HepG2 (cell line): Measurements from ENCODE around the gene GLO1. TPM values are rescaled to one million over a fixed set of nuclear protein-coding genes. Genes with fewer than 3 reads are reported as not detected.

Source experiments
- ASH2L ChIP-seq: fragments of 300-600, 200-600 bp; sonication (generic); IDR thresholded peaks from 2 replicates; pipeline ENCODE4 v1.7.0; 2017; ENCODE audit warnings: low read depth, mild to moderate bottlenecking, moderate library complexity, mixed read lengths, low read length; ENCODE audit not compliant: insufficient read length
- BRCA1 ChIP-seq: sonication (generic); formaldehyde crosslinking; IDR thresholded peaks from 2 replicates; pipeline ENCODE4 v1.4.0; 2020; ENCODE audit warnings: missing genetic modification reagents
- MATR3 ChIP-seq: sonication (generic); formaldehyde crosslinking; IDR thresholded peaks from 2 replicates; pipeline ENCODE4 v1.4.0; 2020; ENCODE audit warnings: missing genetic modification reagents
- NCOR1 ChIP-seq: fragments of 200-600 bp; sonication (generic); IDR thresholded peaks from 2 replicates; pipeline ENCODE4 v1.7.0; 2017; ENCODE audit warnings: antibody characterized with exemption, low read length, borderline replicate concordance
- NR2F1 ChIP-seq, 2 experiments: fragments of 450-650 bp in 1 of 2; formaldehyde crosslinking in 1 of 2; IDR thresholded peaks; 2 replicates each; pipeline versions ENCODE4 v1.5.0 to v1.6.1; 2016 to 2020; ENCODE audit warnings: mild to moderate bottlenecking in 1 of 2, missing compliant biosample characterization in 1 of 2, missing genetic modification reagents in 1 of 2, moderate library complexity in 1 of 2
- SRF ChIP-seq: IDR thresholded peaks from 2 replicates; pipeline ENCODE4 v1.6.1; 2011; ENCODE audit warnings: mild to moderate bottlenecking, low read depth, low read length, moderate library complexity
- SUZ12 ChIP-seq: fragments of 150-350 bp; IDR thresholded peaks from 2 replicates; pipeline ENCODE4 v1.6.1; 2014; ENCODE audit warnings: low read depth, low read length
- ZFP62 ChIP-seq: sonication (generic); formaldehyde crosslinking; IDR thresholded peaks from 2 replicates; pipeline ENCODE4 v1.4.0; 2020; ENCODE audit warnings: missing genetic modification reagents
- ZNF34 ChIP-seq: sonication (generic); formaldehyde crosslinking; IDR thresholded peaks from 2 replicates; pipeline ENCODE4 v1.4.0; 2020; ENCODE audit warnings: mild to moderate bottlenecking, missing genetic modification reagents, borderline replicate concordance
- polyA plus RNA-seq, 8 experiments: library from polyadenylated mRNA; depleted of rRNA in 3 of 8; stranded (reverse) in 7 of 8; unstranded in 1 of 8; fragments of >200 nt; fragmentation: Illumina TruSeq in 4 of 8; extraction: Trizol in 4 of 8; gene quantifications; 2 replicates each; pipeline versions ENCODE4 v1.2.1 to v1.2.3, GENCODE V29; 2011 to 2016; ENCODE audit warnings: low read depth in 4 of 8, missing spikeins in 1 of 8, mixed read lengths in 1 of 8; ENCODE audit not compliant: insufficient read depth in 1 of 8
- total RNA-seq, 5 experiments: library from RNA; depleted of rRNA; stranded (reverse); fragments of >200 nt; fragmentation: Illumina TruSeq; extraction: Trizol; gene quantifications; 2 replicates each; pipeline ENCODE4 v1.2.3, GENCODE V29; 2016; ENCODE audit warnings: low read depth in 1 of 5
- TF ChIP-seq, protein P1 (sequence below): sonication (generic); formaldehyde crosslinking; IDR thresholded peaks from 2 replicates; pipeline ENCODE4 v1.4.0; 2020; ENCODE audit warnings: missing genetic modification reagents
- TF ChIP-seq, protein P2 (sequence below): IDR thresholded peaks from 2 replicates; pipeline ENCODE4 v1.6.1; 2016; ENCODE audit warnings: control low read depth
- TF ChIP-seq, protein P3 (sequence below): sonication (generic); formaldehyde crosslinking; IDR thresholded peaks from 2 replicates; pipeline ENCODE4 v1.4.0; 2020; ENCODE audit warnings: missing genetic modification reagents, mild to moderate bottlenecking, borderline replicate concordance
- TF ChIP-seq, protein P4 (sequence below): sonication (generic); formaldehyde crosslinking; IDR thresholded peaks from 2 replicates; pipeline ENCODE4 v1.5.1; 2020; ENCODE audit warnings: missing genetic modification reagents, mild to moderate bottlenecking, borderline replicate concordance
- TF ChIP-seq, protein P5 (sequence below): IDR thresholded peaks from 2 replicates; pipeline ENCODE4 v1.6.1; 2016; ENCODE audit warnings: mild to moderate bottlenecking, missing biosample characterization, missing genetic modification reagents
- TF ChIP-seq, protein P6 (sequence below): sonication (generic); formaldehyde crosslinking; IDR thresholded peaks from 2 replicates; pipeline ENCODE4 v1.8.0; 2022; ENCODE audit warnings: mild to moderate bottlenecking, missing genetic modification reagents, moderate library complexity

GLO1 gene
- total and polyA plus RNA-seq, 2 of the 13 experiments (the other 11 are each of a cell fraction or from before 2014, with no cell fraction given), result 77.1 to 177 TPM

DNA sequence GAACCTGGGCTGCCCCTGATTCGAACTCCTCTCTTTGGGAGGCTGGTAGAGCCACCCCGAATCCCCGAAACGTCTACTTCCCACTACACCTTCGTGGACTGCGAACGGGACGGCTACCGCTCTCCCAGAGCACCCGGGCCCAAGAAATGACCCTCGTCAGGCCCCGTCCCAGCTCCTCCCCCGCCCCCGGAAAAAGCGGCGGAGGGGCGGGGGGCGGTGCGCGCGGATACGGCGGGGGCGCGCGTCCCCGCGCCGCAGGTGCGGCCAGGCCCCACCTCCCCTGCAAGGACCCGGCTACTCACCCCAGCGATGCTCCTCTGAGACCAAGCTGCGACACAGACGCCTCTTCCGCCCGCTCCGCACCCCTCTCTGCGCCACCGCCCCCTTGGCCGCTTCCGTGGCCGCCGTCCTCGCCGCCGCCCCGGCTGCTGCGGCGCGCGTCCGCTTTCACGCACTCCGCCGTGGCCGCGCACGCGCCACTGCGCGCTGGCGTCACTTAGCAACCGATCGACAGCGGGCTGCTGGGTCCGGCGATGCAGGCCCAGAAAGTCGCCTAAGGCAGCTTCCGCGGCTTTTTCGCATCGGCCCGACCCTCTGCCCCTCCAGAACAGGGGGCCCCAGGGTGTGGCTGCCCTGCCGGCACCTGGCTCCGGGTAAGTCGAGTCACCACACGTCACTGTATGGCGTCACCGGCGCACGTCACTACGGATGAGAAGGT is 63.3 kb downstream of the GLO1 start, which contains the start of gene BTBD9 (continued):
- TF ChIP-seq, protein P1, sequence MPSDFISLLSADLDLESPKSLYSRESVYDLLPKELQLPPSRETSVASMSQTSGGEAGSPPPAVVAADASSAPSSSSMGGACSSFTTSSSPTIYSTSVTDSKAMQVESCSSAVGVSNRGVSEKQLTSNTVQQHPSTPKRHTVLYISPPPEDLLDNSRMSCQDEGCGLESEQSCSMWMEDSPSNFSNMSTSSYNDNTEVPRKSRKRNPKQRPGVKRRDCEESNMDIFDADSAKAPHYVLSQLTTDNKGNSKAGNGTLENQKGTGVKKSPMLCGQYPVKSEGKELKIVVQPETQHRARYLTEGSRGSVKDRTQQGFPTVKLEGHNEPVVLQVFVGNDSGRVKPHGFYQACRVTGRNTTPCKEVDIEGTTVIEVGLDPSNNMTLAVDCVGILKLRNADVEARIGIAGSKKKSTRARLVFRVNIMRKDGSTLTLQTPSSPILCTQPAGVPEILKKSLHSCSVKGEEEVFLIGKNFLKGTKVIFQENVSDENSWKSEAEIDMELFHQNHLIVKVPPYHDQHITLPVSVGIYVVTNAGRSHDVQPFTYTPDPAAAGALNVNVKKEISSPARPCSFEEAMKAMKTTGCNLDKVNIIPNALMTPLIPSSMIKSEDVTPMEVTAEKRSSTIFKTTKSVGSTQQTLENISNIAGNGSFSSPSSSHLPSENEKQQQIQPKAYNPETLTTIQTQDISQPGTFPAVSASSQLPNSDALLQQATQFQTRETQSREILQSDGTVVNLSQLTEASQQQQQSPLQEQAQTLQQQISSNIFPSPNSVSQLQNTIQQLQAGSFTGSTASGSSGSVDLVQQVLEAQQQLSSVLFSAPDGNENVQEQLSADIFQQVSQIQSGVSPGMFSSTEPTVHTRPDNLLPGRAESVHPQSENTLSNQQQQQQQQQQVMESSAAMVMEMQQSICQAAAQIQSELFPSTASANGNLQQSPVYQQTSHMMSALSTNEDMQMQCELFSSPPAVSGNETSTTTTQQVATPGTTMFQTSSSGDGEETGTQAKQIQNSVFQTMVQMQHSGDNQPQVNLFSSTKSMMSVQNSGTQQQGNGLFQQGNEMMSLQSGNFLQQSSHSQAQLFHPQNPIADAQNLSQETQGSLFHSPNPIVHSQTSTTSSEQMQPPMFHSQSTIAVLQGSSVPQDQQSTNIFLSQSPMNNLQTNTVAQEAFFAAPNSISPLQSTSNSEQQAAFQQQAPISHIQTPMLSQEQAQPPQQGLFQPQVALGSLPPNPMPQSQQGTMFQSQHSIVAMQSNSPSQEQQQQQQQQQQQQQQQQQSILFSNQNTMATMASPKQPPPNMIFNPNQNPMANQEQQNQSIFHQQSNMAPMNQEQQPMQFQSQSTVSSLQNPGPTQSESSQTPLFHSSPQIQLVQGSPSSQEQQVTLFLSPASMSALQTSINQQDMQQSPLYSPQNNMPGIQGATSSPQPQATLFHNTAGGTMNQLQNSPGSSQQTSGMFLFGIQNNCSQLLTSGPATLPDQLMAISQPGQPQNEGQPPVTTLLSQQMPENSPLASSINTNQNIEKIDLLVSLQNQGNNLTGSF, result peak; percentile 45; the same call in 1 of the 2 replicates
- TF ChIP-seq, protein P2, sequence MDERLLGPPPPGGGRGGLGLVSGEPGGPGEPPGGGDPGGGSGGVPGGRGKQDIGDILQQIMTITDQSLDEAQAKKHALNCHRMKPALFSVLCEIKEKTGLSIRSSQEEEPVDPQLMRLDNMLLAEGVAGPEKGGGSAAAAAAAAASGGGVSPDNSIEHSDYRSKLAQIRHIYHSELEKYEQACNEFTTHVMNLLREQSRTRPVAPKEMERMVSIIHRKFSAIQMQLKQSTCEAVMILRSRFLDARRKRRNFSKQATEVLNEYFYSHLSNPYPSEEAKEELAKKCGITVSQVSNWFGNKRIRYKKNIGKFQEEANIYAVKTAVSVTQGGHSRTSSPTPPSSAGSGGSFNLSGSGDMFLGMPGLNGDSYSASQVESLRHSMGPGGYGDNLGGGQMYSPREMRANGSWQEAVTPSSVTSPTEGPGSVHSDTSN (CRISPR knock-in tag), result no peak
- TF ChIP-seq NR2F1 (CRISPR knock-in tag; IDR thresholded peaks at IDR 0.05), result no peak
- no peak; the same call in 1 of the 2 replicates for TF ChIP-seq ZNF34 (CRISPR knock-in tag)
- TF ChIP-seq, protein P3, sequence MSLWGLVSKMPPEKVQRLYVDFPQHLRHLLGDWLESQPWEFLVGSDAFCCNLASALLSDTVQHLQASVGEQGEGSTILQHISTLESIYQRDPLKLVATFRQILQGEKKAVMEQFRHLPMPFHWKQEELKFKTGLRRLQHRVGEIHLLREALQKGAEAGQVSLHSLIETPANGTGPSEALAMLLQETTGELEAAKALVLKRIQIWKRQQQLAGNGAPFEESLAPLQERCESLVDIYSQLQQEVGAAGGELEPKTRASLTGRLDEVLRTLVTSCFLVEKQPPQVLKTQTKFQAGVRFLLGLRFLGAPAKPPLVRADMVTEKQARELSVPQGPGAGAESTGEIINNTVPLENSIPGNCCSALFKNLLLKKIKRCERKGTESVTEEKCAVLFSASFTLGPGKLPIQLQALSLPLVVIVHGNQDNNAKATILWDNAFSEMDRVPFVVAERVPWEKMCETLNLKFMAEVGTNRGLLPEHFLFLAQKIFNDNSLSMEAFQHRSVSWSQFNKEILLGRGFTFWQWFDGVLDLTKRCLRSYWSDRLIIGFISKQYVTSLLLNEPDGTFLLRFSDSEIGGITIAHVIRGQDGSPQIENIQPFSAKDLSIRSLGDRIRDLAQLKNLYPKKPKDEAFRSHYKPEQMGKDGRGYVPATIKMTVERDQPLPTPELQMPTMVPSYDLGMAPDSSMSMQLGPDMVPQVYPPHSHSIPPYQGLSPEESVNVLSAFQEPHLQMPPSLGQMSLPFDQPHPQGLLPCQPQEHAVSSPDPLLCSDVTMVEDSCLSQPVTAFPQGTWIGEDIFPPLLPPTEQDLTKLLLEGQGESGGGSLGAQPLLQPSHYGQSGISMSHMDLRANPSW (CRISPR knock-in tag), result no peak
- TF ChIP-seq SUZ12, result no peak
- TF ChIP-seq NCOR1, result no peak
- TF ChIP-seq, protein P4, sequence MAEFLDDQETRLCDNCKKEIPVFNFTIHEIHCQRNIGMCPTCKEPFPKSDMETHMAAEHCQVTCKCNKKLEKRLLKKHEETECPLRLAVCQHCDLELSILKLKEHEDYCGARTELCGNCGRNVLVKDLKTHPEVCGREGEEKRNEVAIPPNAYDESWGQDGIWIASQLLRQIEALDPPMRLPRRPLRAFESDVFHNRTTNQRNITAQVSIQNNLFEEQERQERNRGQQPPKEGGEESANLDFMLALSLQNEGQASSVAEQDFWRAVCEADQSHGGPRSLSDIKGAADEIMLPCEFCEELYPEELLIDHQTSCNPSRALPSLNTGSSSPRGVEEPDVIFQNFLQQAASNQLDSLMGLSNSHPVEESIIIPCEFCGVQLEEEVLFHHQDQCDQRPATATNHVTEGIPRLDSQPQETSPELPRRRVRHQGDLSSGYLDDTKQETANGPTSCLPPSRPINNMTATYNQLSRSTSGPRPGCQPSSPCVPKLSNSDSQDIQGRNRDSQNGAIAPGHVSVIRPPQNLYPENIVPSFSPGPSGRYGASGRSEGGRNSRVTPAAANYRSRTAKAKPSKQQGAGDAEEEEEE, result no peak
- TF ChIP-seq, protein P5, sequence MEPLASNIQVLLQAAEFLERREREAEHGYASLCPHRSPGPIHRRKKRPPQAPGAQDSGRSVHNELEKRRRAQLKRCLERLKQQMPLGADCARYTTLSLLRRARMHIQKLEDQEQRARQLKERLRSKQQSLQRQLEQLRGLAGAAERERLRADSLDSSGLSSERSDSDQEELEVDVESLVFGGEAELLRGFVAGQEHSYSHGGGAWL (CRISPR knock-in tag), result peak; percentile 58; the same call in 1 of the 2 replicates
- peak; percentile 88 for TF ChIP-seq ASH2L
- 0 out of 2 replicates have a peak, but pooled peaks have one; percentile 61 for TF ChIP-seq ZFP62 (CRISPR knock-in tag)
- TF ChIP-seq SRF, result no peak
- TF ChIP-seq BRCA1 (CRISPR knock-in tag), result no peak
- TF ChIP-seq MATR3 (CRISPR knock-in tag), result no peak
- TF ChIP-seq, protein P6, sequence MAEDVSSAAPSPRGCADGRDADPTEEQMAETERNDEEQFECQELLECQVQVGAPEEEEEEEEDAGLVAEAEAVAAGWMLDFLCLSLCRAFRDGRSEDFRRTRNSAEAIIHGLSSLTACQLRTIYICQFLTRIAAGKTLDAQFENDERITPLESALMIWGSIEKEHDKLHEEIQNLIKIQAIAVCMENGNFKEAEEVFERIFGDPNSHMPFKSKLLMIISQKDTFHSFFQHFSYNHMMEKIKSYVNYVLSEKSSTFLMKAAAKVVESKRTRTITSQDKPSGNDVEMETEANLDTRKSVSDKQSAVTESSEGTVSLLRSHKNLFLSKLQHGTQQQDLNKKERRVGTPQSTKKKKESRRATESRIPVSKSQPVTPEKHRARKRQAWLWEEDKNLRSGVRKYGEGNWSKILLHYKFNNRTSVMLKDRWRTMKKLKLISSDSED, result peak; percentile 52; the same call in 1 of the 2 replicates
